ENCODE data around the gene RPS13.
"Not testable (repeated sequence)": the region's sequence is repeated elsewhere in the genome, so short reads cannot be mapped to it uniquely, and the experiment has no call there.

The RPS13 gene

GRCh38 chr11:17034027-17034426 lies 43.4 kb downstream of the RPS13 start:
- not testable (repeated sequence) for DNase-seq

- no peak for DNase-seq
Observed at GRCh38 chr11:17026487-17027082, 50.9 kb downstream of the RPS13 start.

GRCh38 chr11:17024924-17025323 lies 52.5 kb downstream of the RPS13 start:
- no peak for DNase-seq
